OCI-LY7 (cell line): ENCODE measurements around the gene RPL32.

Experiments used
- EZH2phosphoT487 ChIP-seq: fragments of 200-600 bp; sonication (generic); IDR thresholded peaks from 2 replicates; pipeline ENCODE4 v1.6.1; 2018; ENCODE audit warnings: low read depth, borderline replicate concordance, mild to moderate bottlenecking, mixed run types, antibody characterized with exemption, low read length, moderate library complexity, mixed read lengths
- TF ChIP-seq, protein P1 (sequence below): fragments of 200-600 bp; sonication (generic); conservative IDR thresholded peaks from 2 replicates; pipeline ENCODE4 v1.5.1; 2014; ENCODE audit warnings: mild to moderate bottlenecking, antibody characterized with exemption, low read length, moderate library complexity, mixed read lengths

DNA sequence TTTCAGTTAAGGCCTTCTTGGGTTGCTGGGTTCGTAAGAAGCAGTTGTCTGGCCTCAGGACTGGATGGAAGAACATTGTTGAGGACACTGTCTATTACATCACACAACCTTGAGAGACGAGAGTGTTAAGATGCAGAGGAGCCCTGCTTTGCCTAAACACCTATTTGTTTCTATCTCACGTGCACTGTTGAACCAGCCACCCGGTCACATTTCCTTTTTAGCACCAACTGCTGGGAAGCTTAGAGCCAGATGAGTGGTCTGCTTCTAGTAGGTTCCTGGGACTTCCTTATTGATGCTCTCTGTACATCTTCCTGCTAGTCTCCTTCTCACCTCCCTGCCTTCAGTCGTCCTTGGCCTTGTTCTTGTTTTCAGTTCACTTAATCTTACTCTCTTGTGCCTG, 22.6 kb downstream of the RPL32 start:
- TF ChIP-seq, protein P1, sequence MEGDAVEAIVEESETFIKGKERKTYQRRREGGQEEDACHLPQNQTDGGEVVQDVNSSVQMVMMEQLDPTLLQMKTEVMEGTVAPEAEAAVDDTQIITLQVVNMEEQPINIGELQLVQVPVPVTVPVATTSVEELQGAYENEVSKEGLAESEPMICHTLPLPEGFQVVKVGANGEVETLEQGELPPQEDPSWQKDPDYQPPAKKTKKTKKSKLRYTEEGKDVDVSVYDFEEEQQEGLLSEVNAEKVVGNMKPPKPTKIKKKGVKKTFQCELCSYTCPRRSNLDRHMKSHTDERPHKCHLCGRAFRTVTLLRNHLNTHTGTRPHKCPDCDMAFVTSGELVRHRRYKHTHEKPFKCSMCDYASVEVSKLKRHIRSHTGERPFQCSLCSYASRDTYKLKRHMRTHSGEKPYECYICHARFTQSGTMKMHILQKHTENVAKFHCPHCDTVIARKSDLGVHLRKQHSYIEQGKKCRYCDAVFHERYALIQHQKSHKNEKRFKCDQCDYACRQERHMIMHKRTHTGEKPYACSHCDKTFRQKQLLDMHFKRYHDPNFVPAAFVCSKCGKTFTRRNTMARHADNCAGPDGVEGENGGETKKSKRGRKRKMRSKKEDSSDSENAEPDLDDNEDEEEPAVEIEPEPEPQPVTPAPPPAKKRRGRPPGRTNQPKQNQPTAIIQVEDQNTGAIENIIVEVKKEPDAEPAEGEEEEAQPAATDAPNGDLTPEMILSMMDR = no peak
- TF ChIP-seq EZH2phosphoT487 = no peak
